Ishikawa (cell line): ENCODE measurements around the gene KRT7.

Experiments
- CEBPB ChIP-seq: IDR thresholded peaks from 2 replicates; pipeline ENCODE4 v1.6.1; 2012
- CREB1 ChIP-seq: IDR thresholded peaks from 2 replicates; pipeline ENCODE4 v1.6.1; 2012; ENCODE audit warnings: low read depth
- EGR1 ChIP-seq: IDR thresholded peaks from 2 replicates; pipeline ENCODE4 v1.6.1; 2012
- EP300 ChIP-seq: IDR thresholded peaks from 2 replicates; pipeline ENCODE4 v1.6.1; 2012; ENCODE audit warnings: borderline replicate concordance
- FOXM1 ChIP-seq: IDR thresholded peaks from 2 replicates; pipeline ENCODE4 v1.6.1; 2012; ENCODE audit warnings: low read depth, borderline replicate concordance
- NFIC ChIP-seq: IDR thresholded peaks from 2 replicates; pipeline ENCODE4 v1.6.1; 2012
- RAD21 ChIP-seq: IDR thresholded peaks from 2 replicates; pipeline ENCODE4 v1.6.1; 2012; ENCODE audit warnings: low read depth
- TAF1 ChIP-seq: IDR thresholded peaks from 2 replicates; pipeline ENCODE4 v1.6.1; 2012; ENCODE audit warnings: low read depth, mild to moderate bottlenecking
- TCF12 ChIP-seq: IDR thresholded peaks from 2 replicates; pipeline ENCODE4 v1.6.1; 2012; ENCODE audit warnings: low read depth
- TEAD4 ChIP-seq: IDR thresholded peaks from 2 replicates; pipeline ENCODE4 v1.6.1; 2012
- YY1 ChIP-seq: IDR thresholded peaks from 2 replicates; pipeline ENCODE4 v1.6.1; 2012; ENCODE audit warnings: low read depth
- ZBTB7A ChIP-seq: IDR thresholded peaks from 2 replicates; pipeline ENCODE4 v1.6.1; 2012; ENCODE audit warnings: low read depth
- TF ChIP-seq, protein P1 (sequence below): IDR thresholded peaks from 2 replicates; pipeline ENCODE4 v1.6.1; 2012
- TF ChIP-seq, protein P2 (sequence below): IDR thresholded peaks from 2 replicates; pipeline ENCODE4 v1.6.1; 2012; ENCODE audit warnings: low read depth, mild to moderate bottlenecking
- TF ChIP-seq, protein P3 (sequence below): IDR thresholded peaks from 2 replicates; pipeline ENCODE4 v1.6.1; 2012

The KRT7 gene

DNA sequence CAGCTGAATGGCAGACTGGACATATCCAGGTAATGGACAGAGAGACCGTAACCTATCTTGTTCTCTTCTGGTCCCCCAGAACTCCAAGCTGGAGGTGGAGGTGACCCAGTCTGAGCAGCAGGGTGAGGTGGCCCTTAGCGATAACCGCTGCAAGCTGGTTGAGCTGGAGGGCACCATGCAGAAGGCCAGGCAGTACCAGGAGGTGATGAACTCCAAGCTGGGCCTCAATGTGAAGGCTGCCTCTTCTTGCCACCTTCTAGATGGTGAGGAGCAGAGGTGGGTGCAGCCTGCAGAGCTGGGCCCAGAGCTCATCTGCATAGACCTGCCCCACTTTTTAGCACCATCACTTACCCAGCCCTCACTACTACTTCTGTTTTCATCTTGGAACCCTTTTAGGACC, 34.2 kb downstream of the KRT7 start:
- no peak for TF ChIP-seq CREB1
- TF ChIP-seq TCF12: no peak
- no peak for TF ChIP-seq CEBPB
- no peak for TF ChIP-seq TEAD4
- TF ChIP-seq EGR1: no peak
- no peak for TF ChIP-seq FOXM1
- TF ChIP-seq, protein P1, sequence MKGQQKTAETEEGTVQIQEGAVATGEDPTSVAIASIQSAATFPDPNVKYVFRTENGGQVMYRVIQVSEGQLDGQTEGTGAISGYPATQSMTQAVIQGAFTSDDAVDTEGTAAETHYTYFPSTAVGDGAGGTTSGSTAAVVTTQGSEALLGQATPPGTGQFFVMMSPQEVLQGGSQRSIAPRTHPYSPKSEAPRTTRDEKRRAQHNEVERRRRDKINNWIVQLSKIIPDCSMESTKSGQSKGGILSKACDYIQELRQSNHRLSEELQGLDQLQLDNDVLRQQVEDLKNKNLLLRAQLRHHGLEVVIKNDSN: no peak
- no peak for TF ChIP-seq ZBTB7A
- no peak for TF ChIP-seq EP300
- no peak for TF ChIP-seq NFIC
- TF ChIP-seq TAF1: no peak
- no peak for TF ChIP-seq YY1
- TF ChIP-seq, protein P2, sequence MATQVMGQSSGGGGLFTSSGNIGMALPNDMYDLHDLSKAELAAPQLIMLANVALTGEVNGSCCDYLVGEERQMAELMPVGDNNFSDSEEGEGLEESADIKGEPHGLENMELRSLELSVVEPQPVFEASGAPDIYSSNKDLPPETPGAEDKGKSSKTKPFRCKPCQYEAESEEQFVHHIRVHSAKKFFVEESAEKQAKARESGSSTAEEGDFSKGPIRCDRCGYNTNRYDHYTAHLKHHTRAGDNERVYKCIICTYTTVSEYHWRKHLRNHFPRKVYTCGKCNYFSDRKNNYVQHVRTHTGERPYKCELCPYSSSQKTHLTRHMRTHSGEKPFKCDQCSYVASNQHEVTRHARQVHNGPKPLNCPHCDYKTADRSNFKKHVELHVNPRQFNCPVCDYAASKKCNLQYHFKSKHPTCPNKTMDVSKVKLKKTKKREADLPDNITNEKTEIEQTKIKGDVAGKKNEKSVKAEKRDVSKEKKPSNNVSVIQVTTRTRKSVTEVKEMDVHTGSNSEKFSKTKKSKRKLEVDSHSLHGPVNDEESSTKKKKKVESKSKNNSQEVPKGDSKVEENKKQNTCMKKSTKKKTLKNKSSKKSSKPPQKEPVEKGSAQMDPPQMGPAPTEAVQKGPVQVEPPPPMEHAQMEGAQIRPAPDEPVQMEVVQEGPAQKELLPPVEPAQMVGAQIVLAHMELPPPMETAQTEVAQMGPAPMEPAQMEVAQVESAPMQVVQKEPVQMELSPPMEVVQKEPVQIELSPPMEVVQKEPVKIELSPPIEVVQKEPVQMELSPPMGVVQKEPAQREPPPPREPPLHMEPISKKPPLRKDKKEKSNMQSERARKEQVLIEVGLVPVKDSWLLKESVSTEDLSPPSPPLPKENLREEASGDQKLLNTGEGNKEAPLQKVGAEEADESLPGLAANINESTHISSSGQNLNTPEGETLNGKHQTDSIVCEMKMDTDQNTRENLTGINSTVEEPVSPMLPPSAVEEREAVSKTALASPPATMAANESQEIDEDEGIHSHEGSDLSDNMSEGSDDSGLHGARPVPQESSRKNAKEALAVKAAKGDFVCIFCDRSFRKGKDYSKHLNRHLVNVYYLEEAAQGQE: no peak
- TF ChIP-seq RAD21: no peak
- TF ChIP-seq, protein P3, sequence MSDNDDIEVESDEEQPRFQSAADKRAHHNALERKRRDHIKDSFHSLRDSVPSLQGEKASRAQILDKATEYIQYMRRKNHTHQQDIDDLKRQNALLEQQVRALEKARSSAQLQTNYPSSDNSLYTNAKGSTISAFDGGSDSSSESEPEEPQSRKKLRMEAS: no peak

DNA sequence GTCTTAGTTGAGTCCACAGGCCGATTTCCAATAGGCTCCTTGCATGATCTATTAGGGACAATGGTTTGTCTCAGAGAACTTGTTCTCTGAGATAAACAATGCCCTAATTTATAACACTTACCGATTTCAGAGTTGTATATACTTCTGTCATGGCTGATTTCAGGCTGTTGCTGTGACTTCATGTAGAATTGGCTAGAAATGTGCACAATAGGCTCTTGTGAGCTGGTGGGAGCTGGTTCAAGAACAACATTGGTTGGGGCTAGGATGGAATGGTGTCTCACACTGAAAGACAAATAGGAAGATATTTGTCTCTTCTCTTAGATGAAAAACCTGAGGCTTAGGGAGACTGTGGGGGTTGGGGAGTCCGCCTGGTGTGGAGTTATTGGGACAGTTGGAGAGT, 34.7 kb downstream of the KRT7 start:
- TF ChIP-seq TAF1 (no peak), FOXM1 (no peak), TCF12 (no peak), CREB1 (no peak), NFIC (no peak)
- TF ChIP-seq, protein P3: no peak

DNA sequence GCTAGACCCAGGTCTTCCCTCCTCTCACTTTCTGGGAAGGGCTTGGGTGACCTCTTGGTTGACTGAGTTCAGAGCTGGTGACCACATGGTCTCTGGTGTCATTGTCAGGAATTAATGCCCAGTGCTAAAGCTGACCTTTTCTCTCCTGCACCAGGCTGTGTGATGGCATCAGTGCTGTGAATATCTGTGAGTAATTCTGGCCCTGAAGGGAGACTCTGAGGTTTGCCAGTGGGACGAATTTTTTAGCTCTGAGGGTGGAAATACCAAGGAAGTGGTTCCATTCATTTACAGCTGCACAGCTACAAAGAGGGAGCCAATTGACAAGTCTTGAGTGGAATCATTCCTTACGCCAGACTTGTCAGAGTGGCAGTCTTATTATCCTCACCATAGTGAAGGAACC, 35.2 kb downstream of the KRT7 start:
- TF ChIP-seq CREB1: no peak
- TF ChIP-seq RAD21: no peak
- TF ChIP-seq, protein P2: no peak
- TF ChIP-seq ZBTB7A: no peak
- no peak for TF ChIP-seq FOXM1
- no peak for TF ChIP-seq EP300
- no peak for TF ChIP-seq CEBPB

DNA sequence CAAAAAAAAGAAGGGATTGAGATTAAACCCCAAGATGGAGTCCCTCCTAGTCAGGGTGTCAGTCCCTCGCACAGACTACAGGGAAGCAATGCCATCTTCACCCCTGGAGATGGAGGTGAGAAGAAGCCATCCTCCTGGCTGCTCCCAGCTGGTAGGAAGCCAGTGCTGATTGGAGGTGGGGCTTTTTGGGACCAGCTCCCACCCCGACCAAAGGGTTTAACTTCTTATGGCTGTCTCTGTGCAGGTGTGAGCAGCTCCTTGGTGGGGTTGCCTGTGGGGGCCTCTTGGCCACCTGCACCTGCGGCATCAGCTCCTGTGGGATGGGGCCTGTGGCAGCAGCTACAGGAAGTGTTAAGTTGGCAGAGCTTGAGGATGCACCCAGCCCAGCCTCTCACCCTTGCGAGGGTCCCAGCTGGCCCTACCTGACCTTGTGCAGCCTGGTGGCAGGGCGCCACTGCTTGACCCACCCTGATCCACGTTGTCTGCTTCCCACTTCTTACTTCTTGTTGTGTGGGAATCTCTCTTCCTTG, 37.6 kb downstream of the KRT7 start:
- TF ChIP-seq, protein P2: no peak
- TF ChIP-seq FOXM1 (no peak), TAF1 (no peak), CREB1 (no peak), TCF12 (no peak)
- TF ChIP-seq, protein P3: no peak
- TF ChIP-seq, protein P1: no peak

DNA sequence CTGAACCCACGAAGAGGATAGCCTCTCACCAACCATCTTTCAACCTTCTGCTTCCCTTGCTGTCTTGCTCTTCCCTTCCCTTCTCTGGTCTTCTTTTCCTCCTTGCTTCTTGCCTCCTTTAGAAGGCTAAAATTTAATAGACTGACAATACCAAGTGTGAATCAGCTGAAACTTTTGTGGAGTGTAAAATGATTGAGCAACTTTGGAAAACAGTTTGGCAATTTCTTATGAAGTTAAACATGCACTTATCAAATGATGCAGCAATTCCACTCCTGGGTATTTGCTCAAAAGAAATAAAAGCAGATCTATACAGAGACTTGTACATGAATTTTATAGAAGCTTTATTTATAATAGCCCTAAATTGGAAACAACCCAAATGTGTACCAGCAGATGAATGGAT, 38.1 kb downstream of the KRT7 start:
- TF ChIP-seq YY1 (no peak), RAD21 (no peak), EP300 (no peak), TEAD4 (no peak), CEBPB (no peak), EGR1 (no peak)
